Fibroblast of lung (primary cell): ENCODE results near the gene ACADVL. TPM values are rescaled to one million over a fixed set of nuclear protein-coding genes. Genes with fewer than 3 reads are reported as not detected.

Source experiments
- DNase-seq, 2 donors: peaks; one replicate each; pipeline versions ENCODE4 v3.0.0 to v3.0.0-alpha.2; 2010; ENCODE audit warnings: low read depth in 2 of 2
- H2AFZ ChIP-seq: 2 replicates; pipeline ENCODE4 v1.5.1; 2012; ENCODE audit warnings: low read length, control low read depth, inconsistent platforms
- H3K27ac ChIP-seq: 2 replicates; pipeline ENCODE4 v1.5.1; 2011; ENCODE audit warnings: low read length, control low read depth; ENCODE audit not compliant: insufficient read depth
- H3K27me3 ChIP-seq: 2 replicates; pipeline ENCODE4 v1.5.1; 2011; ENCODE audit warnings: mild to moderate bottlenecking, low read length; ENCODE audit not compliant: control insufficient read depth, insufficient read depth
- H3K36me3 ChIP-seq: 2 replicates; pipeline ENCODE4 v1.5.1; 2011; ENCODE audit warnings: low read length; ENCODE audit not compliant: control insufficient read depth, insufficient read depth
- H3K4me1 ChIP-seq: 2 replicates; pipeline ENCODE4 v1.5.1; 2011; ENCODE audit warnings: low read length; ENCODE audit not compliant: control insufficient read depth, insufficient read depth; ENCODE audit errors: extremely low read depth
- H3K4me2 ChIP-seq: 2 replicates; pipeline ENCODE4 v1.5.1; 2011; ENCODE audit warnings: low read length, control low read depth; ENCODE audit not compliant: insufficient read depth; ENCODE audit errors: extremely low read depth
- H3K4me3 ChIP-seq, 4 experiments: fragments of 200-600 bp in 1 of 4; sonication (generic) in 1 of 4; replicated peaks in 1 of 4; 2 replicates each; pipeline ENCODE4 v1.5.1; 2011 to 2016; ENCODE audit warnings: low read length in 4 of 4, low read depth in 3 of 4, mild to moderate bottlenecking in 3 of 4, control low read depth in 2 of 4, inconsistent platforms in 1 of 4, mixed read lengths in 1 of 4; ENCODE audit not compliant: insufficient read depth in 1 of 4; ENCODE audit errors: control extremely low read depth in 1 of 4
- H3K79me2 ChIP-seq: 2 replicates; pipeline ENCODE4 v1.5.1; 2012; ENCODE audit warnings: mild to moderate bottlenecking, low read length, inconsistent platforms; ENCODE audit not compliant: control insufficient read depth, insufficient read depth
- H3K9ac ChIP-seq: 2 replicates; pipeline ENCODE4 v1.5.1; 2011; ENCODE audit warnings: mild to moderate bottlenecking, low read length, control low read depth; ENCODE audit not compliant: insufficient read depth
- H3K9me3 ChIP-seq: 2 replicates; pipeline ENCODE4 v1.5.1; 2012; ENCODE audit warnings: low read depth, low read length; ENCODE audit not compliant: control insufficient read depth, insufficient read depth
- H4K20me1 ChIP-seq: 2 replicates; pipeline ENCODE4 v1.5.1; 2011; ENCODE audit warnings: low read length; ENCODE audit not compliant: control insufficient read depth, insufficient read depth; ENCODE audit errors: extremely low read depth
- CTCF ChIP-seq, 2 donors: IDR thresholded peaks in 1 of 2; conservative IDR thresholded peaks in 1 of 2; 1 replicate in 1 of 2; 2 replicates in 1 of 2; pipeline ENCODE4 v1.5.1; 2011 to 2012; ENCODE audit warnings: low read length in 2 of 2, control low read depth in 1 of 2, inconsistent platforms in 1 of 2, low read depth in 1 of 2, mild to moderate bottlenecking in 1 of 2
- EZH2 ChIP-seq: IDR thresholded peaks from 2 replicates; pipeline ENCODE4 v1.5.1; 2012; ENCODE audit warnings: low read length, control low read depth, mild to moderate bottlenecking; ENCODE audit errors: missing control alignments
- polyA plus RNA-seq, 2 donors: library from polyadenylated mRNA; depleted of rRNA in 1 of 2; stranded (reverse) in 1 of 2; unstranded in 1 of 2; fragments of >200 nt; gene quantifications; 2 replicates each; pipeline ENCODE4 v1.2.1, GENCODE V29; 2011 to 2012; ENCODE audit warnings: missing spikeins in 1 of 2
- total RNA-seq: library from RNA; depleted of rRNA; stranded (reverse); fragments of >200 nt; gene quantifications from 2 replicates; pipeline ENCODE4 v1.2.1, GENCODE V29; 2014

Gene ACADVL
- total and polyA plus RNA-seq, 2 donors (not counting 1 experiment from before 2014, with no cell fraction given): 129 to 313 TPM

GRCh38 chr17:7229504-7229903, 9.8 kb downstream of the ACADVL start:
- DNase-seq: no peak
- Histone ChIP-seq H3K27me3 (no peaks in the 10 kb centered on the region), H2AFZ (no peak overlapping the region), H3K36me3 (peaks cover 31% of the 10 kb centered on the region), H3K4me1 (peaks cover 5% of the 10 kb centered on the region), H4K20me1 (no peaks in the 10 kb centered on the region), H3K9me3 (no peaks in the 10 kb centered on the region), H3K9ac (no peak overlapping the region), H3K4me2 (no peak overlapping the region), H3K4me3 (no peak overlapping the region), H3K79me2 (peaks cover 52% of the 10 kb centered on the region), H3K27ac (no peak overlapping the region)
- no peak for TF ChIP-seq EZH2
- no peak for TF ChIP-seq CTCF (conservative IDR thresholded peaks at IDR 0.05 in 1 of 2, IDR thresholded peaks at IDR 0.05 in 1 of 2; ENCODE audit: low read depth in 1 of 2, low read length in 2 of 2)

GRCh38 chr17:7232114-7232513, 12.4 kb downstream of the ACADVL start:
- Histone ChIP-seq H3K36me3 (peaks cover 43% of the 10 kb centered on the region), H3K4me3 (peak overlapping the region; percentile 1 to 98 (median 46)), H3K79me2 (peaks cover 76% of the 10 kb centered on the region)

GRCh38 chr17:7233701-7234082, 14.0 kb downstream of the ACADVL start:
- Histone ChIP-seq H3K27ac (peak overlapping the region; percentile 85), H3K4me1 (peaks cover 16% of the 10 kb centered on the region), H3K4me2 (peak overlapping the region; percentile 96), H2AFZ (peak overlapping the region; percentile 11), H4K20me1 (no peaks in the 10 kb centered on the region), H3K79me2 (peaks cover 84% of the 10 kb centered on the region), H3K4me3 (peak overlapping the region; percentile 64 to 99 (median 97)), H3K27me3 (no peaks in the 10 kb centered on the region), H3K9me3 (no peaks in the 10 kb centered on the region), H3K9ac (peak overlapping the region; percentile 81), H3K36me3 (peaks cover 32% of the 10 kb centered on the region)
- no peak for TF ChIP-seq CTCF (conservative IDR thresholded peaks at IDR 0.05 in 1 of 2, IDR thresholded peaks at IDR 0.05 in 1 of 2; ENCODE audit: low read depth in 1 of 2, low read length in 2 of 2)
- TF ChIP-seq EZH2: no peak
- DNase-seq: no peak

More at GRCh38 chr17:7232114-7232513, 12.4 kb downstream of the ACADVL start:
- no peaks in the 10 kb centered on the region for H3K9me3 ChIP-seq
- no peak overlapping the region for H2AFZ ChIP-seq
- H3K4me1 ChIP-seq: peaks cover 16% of the 10 kb centered on the region
- no peak overlapping the region for H3K27ac ChIP-seq
- TF ChIP-seq EZH2: no peak
- TF ChIP-seq CTCF (conservative IDR thresholded peaks at IDR 0.05 in 1 of 2, IDR thresholded peaks at IDR 0.05 in 1 of 2; ENCODE audit: low read depth in 1 of 2, low read length in 2 of 2): no peak
- no peaks in the 10 kb centered on the region for H3K27me3 ChIP-seq
- no peak for DNase-seq
- H4K20me1 ChIP-seq: no peaks in the 10 kb centered on the region
- peak overlapping the region; percentile 70 for H3K4me2 ChIP-seq
- no peak overlapping the region for H3K9ac ChIP-seq
